HG03159 (cell line): ENCODE results near the gene DNAAF2.
"Not testable (repeated sequence)": the region's sequence is repeated elsewhere in the genome, so short reads cannot be mapped to it uniquely, and the experiment has no call there.

ENCODE experiments used
- ATAC-seq: cut with Tn5 transposase; IDR thresholded peaks from one replicate; pipeline ENCODE4 v1.9.1; 2021; ENCODE audit warnings: mild to moderate bottlenecking, moderate library complexity; ENCODE audit not compliant: unreplicated experiment

The DNAAF2 gene

DNA sequence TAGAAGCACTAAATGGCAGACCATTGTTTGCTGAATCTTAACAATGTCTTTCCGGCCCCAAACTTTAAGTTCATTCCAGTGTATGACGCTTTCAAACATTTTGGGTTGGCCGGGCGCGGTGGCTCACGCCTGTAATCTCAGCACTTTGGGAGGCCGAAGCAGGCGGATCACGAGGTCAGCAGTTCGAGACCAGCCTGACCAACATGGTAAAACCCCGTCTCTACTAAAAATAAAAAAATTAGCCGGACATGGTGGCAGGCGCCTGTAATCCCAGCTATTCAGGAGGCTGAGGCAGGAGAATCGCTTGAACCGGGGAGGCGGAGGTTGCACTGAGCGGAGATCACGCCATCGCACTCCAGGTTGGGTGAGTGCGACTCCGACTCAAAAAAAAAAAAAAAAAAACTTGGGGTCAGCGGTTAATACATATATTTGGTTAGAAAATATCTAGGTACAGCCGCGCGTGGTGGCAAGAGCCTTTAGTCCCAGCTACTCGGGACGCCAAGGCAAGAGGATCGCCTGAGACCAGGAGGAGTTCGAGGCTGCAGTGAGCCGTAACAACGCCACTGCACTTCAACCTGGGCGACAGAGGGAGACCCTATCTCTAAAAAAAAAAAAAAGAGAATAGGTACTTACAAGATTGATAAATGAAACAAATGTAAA is 49.9 kb downstream of the DNAAF2 start:
- not testable (repeated sequence) for ATAC-seq

DNA sequence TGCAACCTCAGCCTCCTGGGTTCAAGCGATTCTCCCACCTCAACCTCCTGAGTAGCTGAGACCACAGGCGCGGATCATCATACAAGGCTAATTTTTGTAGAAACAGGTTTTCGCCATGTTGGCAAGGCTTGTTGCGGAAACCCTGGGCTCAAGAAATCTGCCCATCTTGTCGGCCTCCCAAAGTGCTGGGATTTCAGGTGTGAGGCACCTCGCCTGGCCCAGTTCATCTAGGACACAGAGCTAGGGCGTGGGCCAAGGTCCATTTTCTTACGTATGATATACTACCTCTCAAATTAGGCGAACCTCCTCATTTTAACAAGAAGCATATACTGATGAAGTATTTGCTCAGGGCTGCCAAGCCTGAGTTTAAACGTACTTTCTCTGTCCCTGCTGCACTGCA is 51.0 kb downstream of the DNAAF2 start:
- no peak for ATAC-seq

DNA sequence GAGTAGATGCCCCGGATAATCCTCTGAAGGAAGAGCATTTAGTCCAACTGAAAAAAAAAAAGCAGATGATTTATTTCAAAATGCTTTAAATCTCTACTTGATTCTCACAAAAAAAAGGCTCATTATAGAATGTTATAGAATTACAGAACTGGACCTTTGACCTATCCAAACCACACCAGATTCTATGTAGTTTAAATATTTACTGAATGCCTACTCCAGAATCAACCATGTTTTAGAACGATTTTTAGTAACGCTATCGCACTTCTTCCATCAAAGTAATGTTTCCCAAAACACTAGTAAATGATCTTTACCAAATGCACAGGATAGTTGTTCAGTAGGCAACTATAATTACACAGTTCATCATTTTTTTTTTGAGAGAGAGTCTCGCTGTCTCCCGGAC is 51.4 kb downstream of the DNAAF2 start:
- no peak for ATAC-seq

DNA sequence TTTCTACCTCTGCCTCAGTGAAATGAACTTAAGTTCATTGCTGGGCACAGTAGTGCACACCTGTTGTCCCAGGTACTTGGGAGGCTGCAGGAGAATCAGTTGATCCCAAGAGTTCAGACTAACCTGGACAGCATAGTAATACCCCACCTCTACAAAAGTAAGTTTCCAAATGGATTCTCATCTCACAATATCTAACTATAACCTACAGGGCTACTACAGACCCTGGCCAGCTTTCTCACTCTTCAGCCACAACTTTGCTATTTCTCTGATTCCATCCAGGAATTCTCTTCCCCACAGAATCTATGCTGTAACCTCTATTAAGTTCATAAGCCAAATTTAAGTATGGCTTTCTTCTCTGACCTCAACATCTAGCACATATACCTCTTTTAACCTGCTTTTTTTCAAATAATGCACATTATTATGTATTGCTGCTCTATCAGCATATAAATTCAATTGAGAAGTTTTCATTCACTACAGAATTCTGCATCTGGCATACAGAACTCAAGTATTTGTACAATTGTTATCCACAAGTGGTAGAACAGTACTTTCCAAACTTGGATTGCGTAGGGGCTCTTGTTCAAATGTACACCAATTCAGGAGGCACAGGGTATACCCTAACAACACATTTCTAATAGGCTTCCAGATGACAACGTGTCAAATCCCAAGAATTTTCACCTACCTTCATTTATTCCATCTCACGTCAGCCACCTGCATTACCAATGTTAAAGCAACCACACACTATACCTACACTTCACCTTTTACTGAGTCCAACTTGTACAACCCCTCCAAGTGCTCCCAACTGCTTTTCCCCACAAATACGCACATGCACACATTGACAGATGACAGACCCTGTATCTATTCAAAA is 52.7 kb downstream of the DNAAF2 start:
- ATAC-seq, result no peak

DNA sequence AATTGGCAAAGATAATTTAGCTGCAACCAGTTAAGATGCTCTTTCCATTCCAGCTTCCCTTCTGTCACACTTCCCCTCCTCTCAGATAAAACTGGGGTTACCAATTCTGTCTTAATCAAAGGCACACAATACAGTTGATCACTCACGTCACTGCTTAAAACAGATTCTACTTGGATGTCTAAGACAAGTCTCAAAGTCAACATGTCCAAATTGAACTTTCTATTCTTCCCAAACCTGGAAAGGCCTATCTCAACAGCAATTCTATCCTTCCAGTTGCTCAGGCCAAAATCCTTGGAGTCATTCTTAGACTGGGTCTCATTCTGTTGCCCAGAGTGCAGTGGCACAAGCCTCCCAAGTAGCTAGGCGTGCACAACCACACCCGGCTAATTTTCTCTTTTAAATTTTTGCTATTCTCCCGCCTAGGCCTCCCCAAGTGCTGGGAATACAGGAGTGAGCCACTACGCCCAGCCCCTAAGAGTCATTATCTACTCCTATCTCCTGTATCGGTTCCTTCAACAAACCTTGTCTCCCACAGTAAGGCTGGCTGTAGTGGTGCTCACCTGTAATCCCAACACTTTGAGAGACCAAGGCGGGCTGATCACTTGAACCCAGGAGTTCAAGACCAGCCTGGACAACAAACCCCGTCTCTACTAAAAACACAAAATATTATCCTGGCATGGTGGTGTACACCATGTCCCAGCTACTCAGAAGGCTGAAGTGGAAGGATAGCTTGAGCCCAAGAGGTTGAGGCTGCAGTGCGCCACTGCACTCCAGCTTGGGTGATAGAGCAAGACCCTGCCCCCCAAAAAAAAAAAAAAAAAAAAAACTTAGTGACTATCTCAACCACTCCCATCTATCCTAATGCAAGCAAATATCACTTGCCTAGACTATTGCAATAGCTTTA is 53.6 kb downstream of the DNAAF2 start:
- no peak for ATAC-seq

DNA sequence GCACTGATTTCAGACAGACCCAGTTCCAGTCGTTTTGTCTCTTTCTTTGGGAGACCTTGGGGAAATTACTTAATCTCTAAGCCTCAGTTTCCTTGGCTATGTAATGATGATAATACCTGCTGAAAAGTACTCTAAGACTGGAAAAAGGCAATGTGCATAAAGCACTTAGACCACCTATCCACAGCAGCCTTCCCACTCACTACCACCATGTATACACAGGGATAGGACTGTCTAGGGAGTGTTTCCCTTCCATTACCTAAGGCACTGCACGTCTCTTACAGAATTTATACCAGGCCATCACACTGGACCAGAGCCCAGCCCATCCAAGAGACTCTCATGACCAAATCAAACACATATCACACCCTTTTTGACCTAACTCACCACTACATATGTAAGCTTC is 55.2 kb downstream of the DNAAF2 start:
- no peak for ATAC-seq

DNA sequence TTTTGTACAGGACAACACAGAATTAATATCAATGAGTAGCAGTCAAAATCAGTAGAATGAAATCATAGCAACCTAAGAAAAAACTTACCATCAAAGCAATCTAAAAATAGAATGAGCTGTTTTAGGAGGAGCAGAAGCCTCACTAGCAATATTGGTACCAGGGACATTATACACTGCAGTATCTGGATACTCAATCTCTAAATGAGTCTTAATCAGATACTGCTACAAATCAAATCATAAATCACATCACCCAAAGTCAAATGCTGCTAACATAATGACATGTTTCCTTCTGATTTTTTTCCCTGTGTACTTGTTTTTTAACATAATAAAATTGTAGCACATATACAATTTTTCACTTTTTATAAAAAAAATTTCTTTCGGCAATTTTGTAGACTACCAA is 56.9 kb downstream of the DNAAF2 start:
- ATAC-seq, result no peak
